Measurements from ENCODE around the gene RGS1.

- TF ChIP-seq CTCF (IDR thresholded peaks at IDR 0.05) (no peak), POLR2A (IDR thresholded peaks at IDR 0.05) (no peak)
Observed at GRCh38 chr1:192545896-192546521, 29.6 kb upstream of the RGS1 start.
